HepG2 (cell line): ENCODE results near the gene THADA. TPM values are rescaled to one million over a fixed set of nuclear protein-coding genes. Genes with fewer than 3 reads are reported as not detected.

ENCODE experiments used
- ARID2 ChIP-seq: sonication (generic); formaldehyde crosslinking; IDR thresholded peaks from 2 replicates; pipeline ENCODE4 v1.8.1; 2022; ENCODE audit warnings: mild to moderate bottlenecking, missing genetic modification reagents, borderline replicate concordance
- ARNTL ChIP-seq: sonication (generic); formaldehyde crosslinking; IDR thresholded peaks from 2 replicates; pipeline ENCODE4 v1.4.0; 2020; ENCODE audit warnings: mild to moderate bottlenecking, missing genetic modification reagents
- CENPBD1 ChIP-seq: sonication (generic); formaldehyde crosslinking; IDR thresholded peaks from 2 replicates; pipeline ENCODE4 v1.8.0; 2022; ENCODE audit warnings: missing genetic modification reagents, low read depth, mild to moderate bottlenecking, borderline replicate concordance
- FOXJ3 ChIP-seq: sonication (generic); formaldehyde crosslinking; IDR thresholded peaks from 2 replicates; pipeline ENCODE4 v1.4.0; 2020; ENCODE audit warnings: missing genetic modification reagents, mild to moderate bottlenecking, borderline replicate concordance
- GLMP ChIP-seq: sonication (generic); formaldehyde crosslinking; IDR thresholded peaks from 2 replicates; pipeline ENCODE4 v1.9.0; 2021; ENCODE audit warnings: missing genetic modification reagents, mild to moderate bottlenecking, borderline replicate concordance
- MAF1 ChIP-seq: sonication (generic); formaldehyde crosslinking; IDR thresholded peaks from 2 replicates; pipeline ENCODE4 v1.5.0; 2020; ENCODE audit warnings: missing genetic modification reagents, borderline replicate concordance
- ZFYVE20 ChIP-seq: sonication (generic); formaldehyde crosslinking; IDR thresholded peaks from 2 replicates; pipeline ENCODE4 v1.8.0; 2023; ENCODE audit warnings: low read depth, mild to moderate bottlenecking, moderate library complexity, missing genetic modification reagents, borderline replicate concordance
- ZNF281 ChIP-seq: sonication (generic); formaldehyde crosslinking; IDR thresholded peaks from 2 replicates; pipeline ENCODE4 v1.4.0; 2020; ENCODE audit warnings: missing genetic modification reagents, borderline replicate concordance
- ZNF318 ChIP-seq: sonication (generic); formaldehyde crosslinking; IDR thresholded peaks from 2 replicates; pipeline ENCODE4 v1.4.0; 2020; ENCODE audit warnings: mild to moderate bottlenecking, missing genetic modification reagents
- ZNF343 ChIP-seq: sonication (generic); formaldehyde crosslinking; IDR thresholded peaks from 2 replicates; pipeline ENCODE4 v1.4.0; 2020; ENCODE audit warnings: mild to moderate bottlenecking, missing genetic modification reagents
- ZNF362 ChIP-seq: sonication (generic); formaldehyde crosslinking; IDR thresholded peaks from 2 replicates; pipeline ENCODE4 v1.4.0; 2020; ENCODE audit warnings: missing genetic modification reagents, mild to moderate bottlenecking, borderline replicate concordance
- ZNF749 ChIP-seq: sonication (generic); formaldehyde crosslinking; IDR thresholded peaks from 2 replicates; pipeline ENCODE4 v1.8.0; 2022; ENCODE audit warnings: mild to moderate bottlenecking, missing genetic modification reagents, moderate library complexity, borderline replicate concordance
- polyA plus RNA-seq, 8 experiments: library from polyadenylated mRNA; depleted of rRNA in 3 of 8; stranded (reverse) in 7 of 8; unstranded in 1 of 8; fragments of >200 nt; fragmentation: Illumina TruSeq in 4 of 8; extraction: Trizol in 4 of 8; gene quantifications; 2 replicates each; pipeline versions ENCODE4 v1.2.1 to v1.2.3, GENCODE V29; 2011 to 2016; ENCODE audit warnings: low read depth in 4 of 8, missing spikeins in 1 of 8, mixed read lengths in 1 of 8; ENCODE audit not compliant: insufficient read depth in 1 of 8
- total RNA-seq, 5 experiments: library from RNA; depleted of rRNA; stranded (reverse); fragments of >200 nt; fragmentation: Illumina TruSeq; extraction: Trizol; gene quantifications; 2 replicates each; pipeline ENCODE4 v1.2.3, GENCODE V29; 2016; ENCODE audit warnings: low read depth in 1 of 5

THADA gene
- total and polyA plus RNA-seq, 2 of the 13 experiments (the other 11 are each of a cell fraction or from before 2014, with no cell fraction given): 12.7 to 21.7 TPM

GRCh38 chr2:43226955-43227829 lies 368.6 kb downstream of the THADA start (continued):
- TF ChIP-seq ZNF343 (CRISPR knock-in tag) (no peak; the same call in 1 of the 2 replicates), MAF1 (CRISPR knock-in tag) (peak; percentile 25; the same call in 1 of the 2 replicates), ZNF281 (CRISPR knock-in tag) (peak; percentile 89), ZFYVE20 (CRISPR knock-in tag) (peak; percentile 20; the same call in 1 of the 2 replicates), FOXJ3 (no peak; the same call in none of the 2 replicates), ZNF362 (CRISPR knock-in tag) (no peak; the same call in 1 of the 2 replicates), ZNF749 (CRISPR knock-in tag) (no peak), ZNF318 (CRISPR knock-in tag) (peak; percentile 78), GLMP (CRISPR knock-in tag) (no peak), ARNTL (peak; percentile 97), CENPBD1 (CRISPR knock-in tag) (no peak; the same call in 1 of the 2 replicates), ARID2 (no peak; the same call in 1 of the 2 replicates)
